Measurements from ENCODE around the gene ITGB8.

DNA sequence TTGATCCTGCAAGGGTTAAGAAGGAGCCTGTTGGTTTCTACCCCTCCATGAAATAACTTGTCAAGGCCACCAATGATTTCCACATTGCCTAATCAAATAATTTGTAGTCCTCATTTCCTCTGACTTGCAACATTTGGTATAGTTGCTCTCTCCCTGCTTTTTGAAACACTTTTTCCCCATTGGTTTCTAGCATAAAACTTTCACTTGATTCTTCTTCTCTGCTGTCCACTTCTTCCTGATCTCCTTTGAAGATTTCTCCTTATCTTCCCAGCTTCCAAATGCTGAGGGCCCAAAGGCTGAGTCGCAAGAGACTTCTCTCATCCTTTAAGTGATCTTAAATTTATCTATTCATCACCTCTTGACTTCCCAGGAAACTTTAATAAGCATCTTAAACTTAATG, 134.2 kb downstream of the ITGB8 start:
- no peak for TF ChIP-seq CTCF (IDR thresholded peaks at IDR 0.05; ENCODE audit: borderline replicate concordance, extremely low read depth, low read length, poor library complexity, severe bottlenecking)
- no peak for TF ChIP-seq EZH2 (IDR thresholded peaks at IDR 0.05; ENCODE audit: borderline replicate concordance, low read depth, low read length, severe bottlenecking)

Data from DND-41 (cell line).